Progenitor cell of endocrine pancreas (in vitro differentiated cells): ENCODE data around the gene KIF1B. TPM values are rescaled to one million over a fixed set of nuclear protein-coding genes. Genes with fewer than 3 reads are reported as not detected.

Experiments
- DNase-seq: peaks from one replicate; pipeline ENCODE4 v3.0.0; 2021; ENCODE audit warnings: low spot score; ENCODE audit not compliant: unreplicated experiment
- H3K27ac Mint-ChIP-seq: 2 replicates; pipeline ENCODE4 v1.8.0; 2021; ENCODE audit warnings: mild to moderate bottlenecking, moderate library complexity, mixed read lengths
- H3K27me3 Mint-ChIP-seq: 2 replicates; pipeline ENCODE4 v1.8.0; 2021; ENCODE audit warnings: mixed read lengths
- H3K36me3 Mint-ChIP-seq: 2 replicates; pipeline ENCODE4 v1.8.0; 2022; ENCODE audit warnings: mixed read lengths; ENCODE audit not compliant: insufficient read depth
- H3K4me1 Mint-ChIP-seq: 2 replicates; pipeline ENCODE4 v1.8.0; 2021; ENCODE audit warnings: low read depth, mixed read lengths
- H3K4me3 Mint-ChIP-seq: 2 replicates; pipeline ENCODE4 v1.8.0; 2021; ENCODE audit warnings: low read depth, mild to moderate bottlenecking, moderate library complexity, mixed read lengths
- H3K9me3 Mint-ChIP-seq: 2 replicates; pipeline ENCODE4 v1.8.0; 2021; ENCODE audit warnings: low read depth, mixed read lengths
- CTCF ChIP-seq: fragments of 200-600 bp; sonication (generic); IDR thresholded peaks from one replicate; pipeline ENCODE4 v1.5.0; 2021; ENCODE audit warnings: antibody characterized with exemption, mild to moderate bottlenecking; ENCODE audit not compliant: unreplicated experiment
- long read RNA-seq: library from polyadenylated mRNA; unstranded; transcript quantifications from one replicate; pipeline ENCODE4 v2.0.0, GENCODE V29; 2020
- total RNA-seq: library from RNA; stranded (reverse); gene quantifications from 2 replicates; pipeline ENCODE4 v1.2.1, GENCODE V29; 2021

The KIF1B gene
- total RNA-seq: 74.4 and 78.7 TPM in 2 replicates
- long read RNA-seq, partial matches to known transcripts: 6 of 40 reads
- long read RNA-seq, other reads (novel, unspliced or antisense): 34 of 40 reads

GRCh38 chr1:10209905-10210810, at the start of gene KIF1B:
Gene KIF1B, plus strand, starts transcription at chr1:10210570. Its CDS starts 21,759 bp downstream, at chr1:10232329.
- peak; percentile 100 for DNase-seq
- no peaks in the 10 kb centered on the region for H3K9me3 Mint-ChIP-seq
- peak; percentile 98 for TF ChIP-seq CTCF
- peak within 1 kb of the TSS; percentile 94 for H3K4me3 Mint-ChIP-seq
- H3K4me1 Mint-ChIP-seq: peaks cover 25% of the 10 kb centered on the region
- H3K36me3 Mint-ChIP-seq: peaks cover 2% of the 10 kb centered on the region
- H3K27me3 Mint-ChIP-seq: no peaks in the 10 kb centered on the region
- H3K27ac Mint-ChIP-seq: peak within 1 kb of the TSS; percentile 98

GRCh38 chr1:10160907-10161490, 49.4 kb upstream of the KIF1B start:
- H3K27ac Mint-ChIP-seq: peak overlapping the region; percentile 51
- H3K4me1 Mint-ChIP-seq: peaks cover 19% of the 10 kb centered on the region
- no peak for DNase-seq
- no peaks in the 10 kb centered on the region for H3K27me3 Mint-ChIP-seq
- no peak for TF ChIP-seq CTCF
- no peaks in the 10 kb centered on the region for H3K9me3 Mint-ChIP-seq
- H3K4me3 Mint-ChIP-seq: no peak overlapping the region
- peaks cover 27% of the 10 kb centered on the region for H3K36me3 Mint-ChIP-seq

GRCh38 chr1:10161541-10162290, 48.7 kb upstream of the KIF1B start:
- no peak for TF ChIP-seq CTCF
- peaks cover 28% of the 10 kb centered on the region for H3K36me3 Mint-ChIP-seq
- peaks cover 19% of the 10 kb centered on the region for H3K4me1 Mint-ChIP-seq
- no peaks in the 10 kb centered on the region for H3K9me3 Mint-ChIP-seq
- no peak overlapping the region for H3K27ac Mint-ChIP-seq
- no peak for DNase-seq
- no peak overlapping the region for H3K4me3 Mint-ChIP-seq
- H3K27me3 Mint-ChIP-seq: no peaks in the 10 kb centered on the region

GRCh38 chr1:10168912-10169514, 41.4 kb upstream of the KIF1B start:
- Mint-ChIP-seq H3K4me3 (no peak overlapping the region), H3K9me3 (no peaks in the 10 kb centered on the region), H3K27me3 (no peaks in the 10 kb centered on the region), H3K36me3 (peaks cover 41% of the 10 kb centered on the region), H3K27ac (peak overlapping the region; percentile 9), H3K4me1 (peaks cover 5% of the 10 kb centered on the region)
- no peak for DNase-seq
- no peak for TF ChIP-seq CTCF

- no peak overlapping the region for H3K27ac Mint-ChIP-seq
- no peak overlapping the region for H3K4me3 Mint-ChIP-seq
- no peak for DNase-seq
- TF ChIP-seq CTCF: no peak
- H3K27me3 Mint-ChIP-seq: no peaks in the 10 kb centered on the region
- H3K9me3 Mint-ChIP-seq: no peaks in the 10 kb centered on the region
- peaks cover 5% of the 10 kb centered on the region for H3K4me1 Mint-ChIP-seq
- H3K36me3 Mint-ChIP-seq: peaks cover 42% of the 10 kb centered on the region
These were observed 40.2 kb upstream of the KIF1B start for GRCh38 chr1:10170239-10170574.
